ENCODE data around the gene KDM4C. TPM values are rescaled to one million over a fixed set of nuclear protein-coding genes. Genes with fewer than 3 reads are reported as not detected.

KDM4C gene
- polyA plus RNA-seq, 1 donor (not counting 4 experiments of a cell fraction or from before 2014, with no cell fraction given) = 17.2 TPM

DNA sequence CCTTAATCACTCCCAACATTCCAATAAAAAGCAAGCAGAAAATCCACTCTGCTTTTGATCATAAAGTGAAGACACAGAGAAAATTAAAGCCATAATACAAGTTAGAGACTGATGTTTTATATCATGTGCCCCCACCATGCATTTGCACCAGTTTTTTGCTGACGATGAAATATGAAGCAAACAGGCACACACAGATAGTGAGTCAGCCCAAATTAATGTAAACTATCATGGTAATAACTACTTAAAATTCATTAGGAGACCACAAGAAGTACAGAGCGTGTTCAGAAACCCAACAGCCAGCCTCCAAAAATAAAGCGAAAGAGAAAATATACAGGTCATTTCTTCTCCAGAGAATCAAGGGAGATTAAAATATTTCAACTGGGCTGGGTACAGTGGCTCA is 46.4 kb upstream of the KDM4C start:
- no peak overlapping the region for H3K4me3 ChIP-seq (ENCODE audit: control insufficient read depth in 2 of 3, extremely low read depth in 1 of 3, insufficient read depth in 2 of 3, low read depth in 1 of 3, low read length in 3 of 3)
- H3K9me1 ChIP-seq (ENCODE audit: control insufficient read depth, extremely low read depth, insufficient read depth, low read length) = no peaks in the 10 kb centered on the region
- H3K4me2 ChIP-seq (ENCODE audit: control insufficient read depth, extremely low read depth, insufficient read depth, low read depth, low read length) = no peak overlapping the region
- H3K79me2 ChIP-seq (ENCODE audit: control insufficient read depth, insufficient read depth, low read length) = no peaks in the 10 kb centered on the region
- DNase-seq (ENCODE audit: low read depth, low spot score) = no peak
- no peaks in the 10 kb centered on the region for H4K20me1 ChIP-seq (ENCODE audit: control insufficient read depth, extremely low read depth, insufficient read depth, low read length)
- TF ChIP-seq, protein P1, sequence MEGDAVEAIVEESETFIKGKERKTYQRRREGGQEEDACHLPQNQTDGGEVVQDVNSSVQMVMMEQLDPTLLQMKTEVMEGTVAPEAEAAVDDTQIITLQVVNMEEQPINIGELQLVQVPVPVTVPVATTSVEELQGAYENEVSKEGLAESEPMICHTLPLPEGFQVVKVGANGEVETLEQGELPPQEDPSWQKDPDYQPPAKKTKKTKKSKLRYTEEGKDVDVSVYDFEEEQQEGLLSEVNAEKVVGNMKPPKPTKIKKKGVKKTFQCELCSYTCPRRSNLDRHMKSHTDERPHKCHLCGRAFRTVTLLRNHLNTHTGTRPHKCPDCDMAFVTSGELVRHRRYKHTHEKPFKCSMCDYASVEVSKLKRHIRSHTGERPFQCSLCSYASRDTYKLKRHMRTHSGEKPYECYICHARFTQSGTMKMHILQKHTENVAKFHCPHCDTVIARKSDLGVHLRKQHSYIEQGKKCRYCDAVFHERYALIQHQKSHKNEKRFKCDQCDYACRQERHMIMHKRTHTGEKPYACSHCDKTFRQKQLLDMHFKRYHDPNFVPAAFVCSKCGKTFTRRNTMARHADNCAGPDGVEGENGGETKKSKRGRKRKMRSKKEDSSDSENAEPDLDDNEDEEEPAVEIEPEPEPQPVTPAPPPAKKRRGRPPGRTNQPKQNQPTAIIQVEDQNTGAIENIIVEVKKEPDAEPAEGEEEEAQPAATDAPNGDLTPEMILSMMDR (optimal IDR thresholded peaks at IDR 0.05 in 1 of 3, IDR thresholded peaks at IDR 0.05 in 1 of 3, conservative IDR thresholded peaks at IDR 0.05 in 1 of 3; ENCODE audit: extremely low read depth in 1 of 3, insufficient read depth in 2 of 3, low read length in 3 of 3) = no peak
- TF ChIP-seq EZH2 (IDR thresholded peaks at IDR 0.05; ENCODE audit: low read length) = no peak
- no peak for FAIRE-seq
- no peaks in the 10 kb centered on the region for H3K9me3 ChIP-seq (ENCODE audit: control insufficient read depth, low read depth, low read length)
- H3K27me3 ChIP-seq (ENCODE audit: control insufficient read depth, extremely low read depth, insufficient read depth, low read length) = no peaks in the 10 kb centered on the region
- H3K9ac ChIP-seq (ENCODE audit: control insufficient read depth, extremely low read depth, insufficient read depth, low read length) = no peak overlapping the region
- H3K36me3 ChIP-seq (ENCODE audit: control insufficient read depth in 2 of 2, extremely low read depth in 1 of 2, insufficient read depth in 2 of 2, low read length in 2 of 2) = no peaks in the 10 kb centered on the region
- no peak overlapping the region for H2AFZ ChIP-seq (ENCODE audit: control insufficient read depth, low read length)
- H3K4me1 ChIP-seq (ENCODE audit: control insufficient read depth, extremely low read depth, insufficient read depth, low read length) = peaks cover 2% of the 10 kb centered on the region
- H3K27ac ChIP-seq (ENCODE audit: control insufficient read depth, insufficient read depth, low read length) = no peak overlapping the region
- dilution Hi-C loops (cut with MboI; ENCODE audit: extremely low pct_ligation_motif_present, low sequenced_read_pairs) = no loop called here

DNA sequence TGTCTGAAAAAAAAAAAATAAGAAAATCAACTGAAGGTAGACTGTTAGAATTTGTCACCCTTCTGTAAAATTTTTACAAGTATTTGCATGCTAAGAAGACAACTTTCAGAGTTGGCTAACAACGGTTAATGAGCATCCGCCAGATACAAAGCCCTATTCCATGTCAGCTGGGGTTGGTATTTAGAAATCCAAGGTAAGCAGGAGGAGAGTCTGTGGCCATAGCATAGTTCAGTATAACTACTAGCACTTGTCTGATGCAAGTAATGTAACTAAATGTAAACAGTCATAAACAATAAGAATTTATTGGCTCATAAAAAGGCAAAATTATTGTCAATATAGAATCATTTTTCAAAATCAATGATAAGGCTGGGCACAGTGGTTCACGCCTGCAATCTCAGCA is 45.7 kb upstream of the KDM4C start:
- Histone ChIP-seq H3K36me3 (ENCODE audit: control insufficient read depth in 2 of 2, extremely low read depth in 1 of 2, insufficient read depth in 2 of 2, low read length in 2 of 2) (no peaks in the 10 kb centered on the region), H3K9ac (ENCODE audit: control insufficient read depth, extremely low read depth, insufficient read depth, low read length) (no peak overlapping the region), H3K27ac (ENCODE audit: control insufficient read depth, insufficient read depth, low read length) (no peak overlapping the region), H3K4me3 (ENCODE audit: control insufficient read depth in 2 of 3, extremely low read depth in 1 of 3, insufficient read depth in 2 of 3, low read depth in 1 of 3, low read length in 3 of 3) (no peak overlapping the region), H2AFZ (ENCODE audit: control insufficient read depth, low read length) (no peak overlapping the region), H3K4me1 (ENCODE audit: control insufficient read depth, extremely low read depth, insufficient read depth, low read length) (peaks cover 2% of the 10 kb centered on the region), H3K79me2 (ENCODE audit: control insufficient read depth, insufficient read depth, low read length) (no peaks in the 10 kb centered on the region), H3K9me1 (ENCODE audit: control insufficient read depth, extremely low read depth, insufficient read depth, low read length) (no peaks in the 10 kb centered on the region), H3K27me3 (ENCODE audit: control insufficient read depth, extremely low read depth, insufficient read depth, low read length) (no peaks in the 10 kb centered on the region), H3K9me3 (ENCODE audit: control insufficient read depth, low read depth, low read length) (no peaks in the 10 kb centered on the region), H3K4me2 (ENCODE audit: control insufficient read depth, extremely low read depth, insufficient read depth, low read depth, low read length) (no peak overlapping the region), H4K20me1 (ENCODE audit: control insufficient read depth, extremely low read depth, insufficient read depth, low read length) (no peaks in the 10 kb centered on the region)
- FAIRE-seq (no peak), DNase-seq (ENCODE audit: low read depth, low spot score) (no peak)
- dilution Hi-C loops (cut with MboI; ENCODE audit: extremely low pct_ligation_motif_present, low sequenced_read_pairs) = no loop called here
- TF ChIP-seq, protein P1 (optimal IDR thresholded peaks at IDR 0.05 in 1 of 3, IDR thresholded peaks at IDR 0.05 in 1 of 3, conservative IDR thresholded peaks at IDR 0.05 in 1 of 3; ENCODE audit: extremely low read depth in 1 of 3, insufficient read depth in 2 of 3, low read length in 3 of 3) = no peak
- no peak for TF ChIP-seq EZH2 (IDR thresholded peaks at IDR 0.05; ENCODE audit: low read length)
